Measurements from ENCODE around the gene PRSS2. TPM values are rescaled to one million over a fixed set of nuclear protein-coding genes. Genes with fewer than 3 reads are reported as not detected.

Gene PRSS2
- total and polyA plus RNA-seq, 4 experiments from 2014 or later, result not detected

DNA sequence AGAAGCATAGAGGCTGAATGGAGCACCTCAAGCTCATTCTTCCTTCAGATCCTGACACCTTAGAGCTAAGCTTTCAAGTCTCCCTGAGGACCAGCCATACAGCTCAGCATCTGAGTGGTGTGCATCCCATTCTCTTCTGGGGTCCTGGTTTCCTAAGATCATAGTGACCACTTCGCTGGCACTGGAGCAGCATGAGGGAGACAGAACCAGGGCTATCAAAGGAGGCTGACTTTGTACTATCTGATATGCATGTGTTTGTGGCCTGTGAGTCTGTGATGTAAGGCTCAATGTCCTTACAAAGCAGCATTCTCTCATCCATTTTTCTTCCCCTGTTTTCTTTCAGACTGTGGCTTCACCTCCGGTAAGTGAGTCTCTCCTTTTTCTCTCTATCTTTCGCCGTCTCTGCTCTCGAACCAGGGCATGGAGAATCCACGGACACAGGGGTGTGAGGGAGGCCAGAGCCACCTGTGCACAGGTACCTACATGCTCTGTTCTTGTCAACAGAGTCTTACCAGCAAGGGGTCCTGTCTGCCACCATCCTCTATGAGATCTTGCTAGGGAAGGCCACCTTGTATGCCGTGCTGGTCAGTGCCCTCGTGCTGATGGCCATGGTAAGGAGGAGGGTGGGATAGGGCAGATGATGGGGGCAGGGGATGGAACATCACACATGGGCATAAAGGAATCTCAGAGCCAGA is 31.0 kb downstream of the PRSS2 start:
- Histone ChIP-seq H3K9me3 (ENCODE audit: control insufficient read depth in 1 of 2, low read length in 2 of 2) (no peaks in the 10 kb centered on the region), H3K27ac (ENCODE audit: low read depth, low read length) (peak overlapping the region; percentile 99), H3K27me3 (ENCODE audit: insufficient read depth, low read length) (no peaks in the 10 kb centered on the region), H3K4me1 (ENCODE audit: insufficient read depth, low read length) (peaks cover 81% of the 10 kb centered on the region), H3K36me3 (ENCODE audit: insufficient read depth, low read length) (peaks cover 31% of the 10 kb centered on the region), H3K4me3 (ENCODE audit: low read length in 2 of 2) (peak overlapping the region; percentile 0 to 84)
- Mint-ChIP-seq H3K36me3 (peaks cover 76 to 79% of the 10 kb centered on the region in 2 donors), H3K4me1 (peaks cover 66 to 92% (median 76%) of the 10 kb centered on the region in 4 donors), H3K9me3 (peaks cover 0 to 7% (median 2%) of the 10 kb centered on the region in 8 donors), H3K4me3 (peak overlapping the region; percentile 50 to 100 (median 99)), H3K27ac (peak overlapping the region; percentile 99 to 100 (median 100)), H3K27me3 (no peaks in the 10 kb centered on the region)
- intact Hi-C loops (cut with micrococcal nuclease), result loop anchor here (5.0 kb wide), 1 partner anchor 581 kb away; the partner anchor contains the start of gene ZYX
- ChIA-PET POLR2A (ENCODE audit: partially characterized antibody) (interaction anchor here (0.8 to 31.0 kb wide), 13 partner anchors 5 to 482 kb away, joined by 3 to 6843 read pairs (median 5); no protein-coding TSS in a partner anchor), CTCF (ENCODE audit: partially characterized antibody) (interaction anchor here (1.3 to 21.7 kb wide), 2 partner anchors 9 to 18 kb away, joined by 3 to 623 read pairs; no protein-coding TSS in a partner anchor)
- DNase-seq, result peak in 1 of 5 donors; percentile 24

DNA sequence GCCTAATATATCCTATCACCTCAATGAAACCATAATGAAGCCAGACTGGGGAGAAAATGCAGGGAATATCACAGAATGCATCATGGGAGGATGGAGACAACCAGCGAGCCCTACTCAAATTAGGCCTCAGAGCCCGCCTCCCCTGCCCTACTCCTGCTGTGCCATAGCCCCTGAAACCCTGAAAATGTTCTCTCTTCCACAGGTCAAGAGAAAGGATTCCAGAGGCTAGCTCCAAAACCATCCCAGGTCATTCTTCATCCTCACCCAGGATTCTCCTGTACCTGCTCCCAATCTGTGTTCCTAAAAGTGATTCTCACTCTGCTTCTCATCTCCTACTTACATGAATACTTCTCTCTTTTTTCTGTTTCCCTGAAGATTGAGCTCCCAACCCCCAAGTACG is 31.5 kb downstream of the PRSS2 start:
- CTCF ChIA-PET (ENCODE audit: partially characterized antibody), result interaction anchor here (0.5 kb wide), 1 partner anchor 56 kb away, joined by 3 read pairs; no protein-coding TSS in a partner anchor
- Histone ChIP-seq H3K4me3 (ENCODE audit: low read length in 2 of 2) (peak overlapping the region; percentile 0 to 84), H3K27me3 (ENCODE audit: insufficient read depth, low read length) (no peaks in the 10 kb centered on the region), H3K36me3 (ENCODE audit: insufficient read depth, low read length) (peaks cover 31% of the 10 kb centered on the region), H3K4me1 (ENCODE audit: insufficient read depth, low read length) (peaks cover 86% of the 10 kb centered on the region), H3K9me3 (ENCODE audit: control insufficient read depth in 1 of 2, low read length in 2 of 2) (no peaks in the 10 kb centered on the region), H3K27ac (ENCODE audit: low read depth, low read length) (peak overlapping the region; percentile 99)
- peak overlapping the region; percentile 50 to 100 (median 99) for H3K4me3 Mint-ChIP-seq
- peaks cover 72 to 97% (median 81%) of the 10 kb centered on the region in 4 donors for H3K4me1 Mint-ChIP-seq
- peaks cover 0 to 7% (median 2%) of the 10 kb centered on the region in 8 donors for H3K9me3 Mint-ChIP-seq
- peak overlapping the region; percentile 99 to 100 (median 100) for H3K27ac Mint-ChIP-seq
- POLR2A ChIA-PET (ENCODE audit: partially characterized antibody), result interaction anchor here (0.7 to 31.0 kb wide), 9 partner anchors 6 to 484 kb away, joined by 3 to 6843 read pairs (median 4); no protein-coding TSS in a partner anchor
- DNase-seq, result no peak
- peaks cover 75 to 78% of the 10 kb centered on the region in 2 donors for H3K36me3 Mint-ChIP-seq
- no peaks in the 10 kb centered on the region for H3K27me3 Mint-ChIP-seq
- intact Hi-C loops (cut with micrococcal nuclease), result loop anchor here (5.0 kb wide), 1 partner anchor 580 kb away; the partner anchor contains the start of gene ZYX

DNA sequence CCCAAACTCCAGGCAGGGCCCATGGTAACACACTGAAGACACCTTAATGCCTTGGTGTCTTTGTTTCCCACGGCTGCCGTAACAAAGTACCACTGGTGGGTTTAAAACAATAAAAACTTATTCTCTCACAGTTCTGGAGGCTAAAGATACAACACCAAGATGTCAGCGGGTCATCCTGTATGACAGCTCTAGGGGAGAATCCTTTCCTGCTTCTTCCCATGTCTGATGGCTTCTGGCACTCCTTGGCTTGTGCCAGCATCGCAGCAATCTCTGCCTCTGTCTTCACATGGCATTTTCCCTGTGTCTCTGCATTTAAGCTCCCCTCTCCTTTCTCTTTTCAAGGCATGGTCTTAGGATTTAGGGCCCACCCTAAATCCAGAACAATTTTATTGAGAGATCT is 33.1 kb downstream of the PRSS2 start:
- H3K27ac ChIP-seq (ENCODE audit: low read depth, low read length), result peak overlapping the region; percentile 99
- peaks cover 79 to 100% (median 93%) of the 10 kb centered on the region in 4 donors for H3K4me1 Mint-ChIP-seq
- peaks cover 62 to 64% of the 10 kb centered on the region in 2 donors for H3K36me3 Mint-ChIP-seq
- H3K27me3 ChIP-seq (ENCODE audit: insufficient read depth, low read length), result no peaks in the 10 kb centered on the region
- DNase-seq, result no peak
- H3K9me3 ChIP-seq (ENCODE audit: control insufficient read depth in 1 of 2, low read length in 2 of 2), result no peaks in the 10 kb centered on the region
- peak overlapping the region; percentile 50 to 100 (median 77) for H3K4me3 Mint-ChIP-seq
- H3K36me3 ChIP-seq (ENCODE audit: insufficient read depth, low read length), result peaks cover 31% of the 10 kb centered on the region
- ChIA-PET CTCF (ENCODE audit: partially characterized antibody) (interaction anchor here (0.9 to 16.1 kb wide), 2 partner anchors 13 to 89 kb away, joined by 3 to 623 read pairs; no protein-coding TSS in a partner anchor), POLR2A (ENCODE audit: partially characterized antibody) (interaction anchor here (0.9 to 31.0 kb wide), 4 partner anchors 4 to 485 kb away, joined by 3 to 6843 read pairs (median 3480); no protein-coding TSS in a partner anchor)
- H3K27me3 Mint-ChIP-seq, result no peaks in the 10 kb centered on the region
- peaks cover 0 to 4% (median 0%) of the 10 kb centered on the region in 8 donors for H3K9me3 Mint-ChIP-seq
- peaks cover 97% of the 10 kb centered on the region for H3K4me1 ChIP-seq (ENCODE audit: insufficient read depth, low read length)
- peak overlapping the region; percentile 99 to 100 (median 100) for H3K27ac Mint-ChIP-seq
- peak overlapping the region in 1 of 2 donors; percentile 23 for H3K4me3 ChIP-seq (ENCODE audit: low read length in 2 of 2)
- intact Hi-C loops (cut with micrococcal nuclease), result loop anchor here (5.0 kb wide), 1 partner anchor 578 kb away; the partner anchor contains the start of gene ZYX

DNA sequence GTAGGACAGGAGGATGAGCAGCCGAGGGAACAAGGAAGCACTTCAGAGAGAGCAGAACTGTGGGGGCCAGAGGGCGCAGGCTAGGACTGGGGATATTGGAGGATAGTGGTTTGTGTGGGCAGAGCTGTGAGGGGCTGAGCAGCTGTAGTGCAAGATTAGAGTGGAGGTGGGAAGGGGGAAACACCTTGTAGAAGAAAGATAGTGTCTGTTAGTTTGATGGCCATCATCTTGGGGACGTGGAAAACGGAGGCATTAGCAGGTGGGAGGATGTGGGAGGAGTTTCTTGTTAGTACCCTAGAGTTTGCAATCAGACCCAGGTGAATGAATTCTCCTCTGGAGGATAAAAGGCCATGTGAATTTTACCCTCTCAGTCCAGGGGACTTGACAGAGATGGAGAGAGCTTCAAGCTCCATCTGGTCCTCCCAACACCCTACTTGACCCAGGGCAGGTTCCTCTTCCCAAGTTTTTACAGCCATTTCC is 34.0 kb downstream of the PRSS2 start:
- peaks cover 53 to 55% of the 10 kb centered on the region in 2 donors for H3K36me3 Mint-ChIP-seq
- H3K9me3 Mint-ChIP-seq, result peaks cover 0 to 4% (median 0%) of the 10 kb centered on the region in 8 donors
- peak overlapping the region in 1 of 2 donors; percentile 23 for H3K4me3 ChIP-seq (ENCODE audit: low read length in 2 of 2)
- H3K27me3 ChIP-seq (ENCODE audit: insufficient read depth, low read length), result no peaks in the 10 kb centered on the region
- peaks cover 97% of the 10 kb centered on the region for H3K4me1 ChIP-seq (ENCODE audit: insufficient read depth, low read length)
- H3K27me3 Mint-ChIP-seq, result no peaks in the 10 kb centered on the region
- CTCF ChIA-PET (ENCODE audit: partially characterized antibody), result interaction anchor here (0.9 to 16.1 kb wide), 2 partner anchors 14 to 90 kb away, joined by 3 to 623 read pairs; no protein-coding TSS in a partner anchor
- H3K36me3 ChIP-seq (ENCODE audit: insufficient read depth, low read length), result peaks cover 31% of the 10 kb centered on the region
- POLR2A ChIA-PET (ENCODE audit: partially characterized antibody), result interaction anchor here (0.8 to 31.0 kb wide), 13 partner anchors 3 to 491 kb away, joined by 3 to 6843 read pairs (median 68); no protein-coding TSS in a partner anchor
- DNase-seq, result peak in 3 of 5 donors; percentile 38 to 68 (median 44)
- intact Hi-C loops (cut with micrococcal nuclease), result loop anchor here (5.0 kb wide), 1 partner anchor 578 kb away; the partner anchor contains the start of gene ZYX
- H3K4me3 Mint-ChIP-seq, result peak overlapping the region; percentile 16 to 100 (median 77)
- peak overlapping the region; percentile 99 to 100 (median 100) for H3K27ac Mint-ChIP-seq
- peak overlapping the region; percentile 99 for H3K27ac ChIP-seq (ENCODE audit: low read depth, low read length)
- H3K9me3 ChIP-seq (ENCODE audit: control insufficient read depth in 1 of 2, low read length in 2 of 2), result no peaks in the 10 kb centered on the region
- peaks cover 77 to 100% (median 92%) of the 10 kb centered on the region in 4 donors for H3K4me1 Mint-ChIP-seq

DNA sequence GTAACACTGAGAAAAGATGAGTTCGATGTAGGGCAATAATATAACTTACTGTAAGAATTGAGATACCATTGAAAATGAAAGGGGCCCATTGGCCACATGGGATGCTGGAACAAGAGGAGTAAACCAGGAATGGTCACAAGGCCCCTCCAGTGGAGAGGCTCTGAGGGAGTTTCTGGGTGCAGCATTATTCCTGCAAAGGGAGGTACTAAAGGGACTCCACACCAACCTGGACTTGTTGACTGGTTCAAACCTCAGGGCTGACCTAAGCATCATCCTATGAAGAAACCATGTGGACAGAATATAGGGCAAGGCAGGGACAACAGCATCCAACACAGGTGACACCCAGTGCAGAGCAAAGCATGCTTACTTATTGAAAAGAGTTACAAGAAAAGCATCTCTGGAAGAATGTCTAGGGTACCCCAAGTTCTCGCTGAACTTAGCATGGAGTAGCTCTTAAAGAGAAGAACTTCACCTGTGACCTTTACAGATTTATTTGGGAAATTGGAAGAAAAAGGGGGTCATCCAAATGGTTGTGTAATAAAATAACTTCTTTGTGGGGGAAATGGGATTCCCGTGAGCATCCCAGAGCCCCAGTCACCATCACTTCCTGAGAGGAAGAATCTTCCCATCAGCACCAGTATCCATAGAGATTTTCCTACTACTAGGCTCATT is 34.7 kb downstream of the PRSS2 start:
- Histone ChIP-seq H3K27ac (ENCODE audit: low read depth, low read length) (peak overlapping the region; percentile 99), H3K9me3 (ENCODE audit: control insufficient read depth in 1 of 2, low read length in 2 of 2) (no peaks in the 10 kb centered on the region), H3K36me3 (ENCODE audit: insufficient read depth, low read length) (peaks cover 31% of the 10 kb centered on the region), H3K27me3 (ENCODE audit: insufficient read depth, low read length) (no peaks in the 10 kb centered on the region), H3K4me3 (ENCODE audit: low read length in 2 of 2) (peak overlapping the region in 1 of 2 donors; percentile 49), H3K4me1 (ENCODE audit: insufficient read depth, low read length) (peaks cover 97% of the 10 kb centered on the region)
- Mint-ChIP-seq H3K4me3 (peak overlapping the region in 7 of 8 donors; percentile 7 to 99 (median 73)), H3K36me3 (peaks cover 46 to 48% of the 10 kb centered on the region in 2 donors), H3K27ac (peak overlapping the region; percentile 99 to 100 (median 100)), H3K4me1 (peaks cover 77 to 100% (median 92%) of the 10 kb centered on the region in 4 donors), H3K27me3 (no peaks in the 10 kb centered on the region), H3K9me3 (peaks cover 0 to 4% (median 0%) of the 10 kb centered on the region in 8 donors)
- ChIA-PET CTCF (ENCODE audit: partially characterized antibody) (interaction anchor here (16.1 kb wide), 1 partner anchor 14 kb away, joined by 623 read pairs; no protein-coding TSS in a partner anchor), POLR2A (ENCODE audit: partially characterized antibody) (interaction anchor here (1.0 to 31.0 kb wide), 22 partner anchors 3 to 602 kb away, joined by 3 to 6843 read pairs (median 38); partner anchors contain the start of genes EPHB6 and GSTK1)
- DNase-seq, result no peak
- intact Hi-C loops (cut with micrococcal nuclease), result no loop called here

DNA sequence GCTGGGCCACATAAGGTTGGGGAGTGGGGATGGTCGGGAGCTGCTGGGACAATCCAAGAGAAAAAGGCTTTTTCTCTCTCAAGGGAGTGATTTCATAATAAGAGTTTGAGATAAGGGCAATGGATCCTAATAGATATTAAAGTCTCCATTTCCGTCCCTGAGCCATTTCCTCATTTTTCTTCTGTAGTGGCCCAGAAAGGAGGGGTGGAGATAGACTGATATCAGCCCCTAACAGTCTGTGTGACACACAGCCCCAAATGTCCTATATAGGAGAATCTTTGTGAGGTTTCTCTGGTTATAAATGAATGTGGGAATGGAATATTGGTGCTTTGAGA is 35.2 kb downstream of the PRSS2 start:
- Mint-ChIP-seq H3K4me1 (peaks cover 75 to 100% (median 91%) of the 10 kb centered on the region in 4 donors), H3K9me3 (peaks cover 0 to 4% (median 0%) of the 10 kb centered on the region in 8 donors), H3K4me3 (peak overlapping the region in 6 of 8 donors; percentile 22 to 99 (median 67)), H3K27ac (peak overlapping the region; percentile 99 to 100 (median 100)), H3K27me3 (no peaks in the 10 kb centered on the region), H3K36me3 (peaks cover 41 to 43% of the 10 kb centered on the region in 2 donors)
- Histone ChIP-seq H3K9me3 (ENCODE audit: control insufficient read depth in 1 of 2, low read length in 2 of 2) (no peaks in the 10 kb centered on the region), H3K4me3 (ENCODE audit: low read length in 2 of 2) (peak overlapping the region in 1 of 2 donors; percentile 49), H3K36me3 (ENCODE audit: insufficient read depth, low read length) (peaks cover 27% of the 10 kb centered on the region), H3K27me3 (ENCODE audit: insufficient read depth, low read length) (no peaks in the 10 kb centered on the region), H3K4me1 (ENCODE audit: insufficient read depth, low read length) (peaks cover 97% of the 10 kb centered on the region), H3K27ac (ENCODE audit: low read depth, low read length) (peak overlapping the region; percentile 99)
- DNase-seq, result no peak
- ChIA-PET POLR2A (ENCODE audit: partially characterized antibody) (interaction anchor here (1.0 to 31.0 kb wide), 22 partner anchors 2 to 602 kb away, joined by 3 to 6843 read pairs (median 58); partner anchors contain the start of genes EPHB6 and GSTK1), CTCF (ENCODE audit: partially characterized antibody) (interaction anchor here (16.1 kb wide), 1 partner anchor 15 kb away, joined by 623 read pairs; no protein-coding TSS in a partner anchor)
- intact Hi-C loops (cut with micrococcal nuclease), result no loop called here

Data from CD4-positive, alpha-beta memory T cell (primary cell).